ENCODE data around the gene PPP4R3A. TPM values are rescaled to one million over a fixed set of nuclear protein-coding genes. Genes with fewer than 3 reads are reported as not detected.
"Not testable (repeated sequence)": the region's sequence is repeated elsewhere in the genome, so short reads cannot be mapped to it uniquely, and the experiment has no call there.

Gene PPP4R3A
- polyA plus RNA-seq, 1 donor (not counting 4 experiments of a cell fraction or from before 2014, with no cell fraction given): 53.8 TPM

GRCh38 chr14:91410771-91411536 is 99.2 kb downstream of the PPP4R3A start:
- H3K4me3 ChIP-seq (ENCODE audit: control insufficient read depth in 2 of 3, extremely low read depth in 1 of 3, insufficient read depth in 2 of 3, low read depth in 1 of 3, low read length in 3 of 3): no peak overlapping the region
- no peaks in the 10 kb centered on the region for H3K27me3 ChIP-seq (ENCODE audit: control insufficient read depth, extremely low read depth, insufficient read depth, low read length)
- H3K36me3 ChIP-seq (ENCODE audit: control insufficient read depth in 2 of 2, extremely low read depth in 1 of 2, insufficient read depth in 2 of 2, low read length in 2 of 2): no peaks in the 10 kb centered on the region
- H3K4me2 ChIP-seq (ENCODE audit: control insufficient read depth, extremely low read depth, insufficient read depth, low read depth, low read length): no peak overlapping the region
- H2AFZ ChIP-seq (ENCODE audit: control insufficient read depth, low read length): no peak overlapping the region
- no peak for FAIRE-seq
- peaks cover 4% of the 10 kb centered on the region for H3K4me1 ChIP-seq (ENCODE audit: control insufficient read depth, extremely low read depth, insufficient read depth, low read length)
- no peaks in the 10 kb centered on the region for H4K20me1 ChIP-seq (ENCODE audit: control insufficient read depth, extremely low read depth, insufficient read depth, low read length)
- H3K9ac ChIP-seq (ENCODE audit: control insufficient read depth, extremely low read depth, insufficient read depth, low read length): no peak overlapping the region
- no peaks in the 10 kb centered on the region for H3K9me3 ChIP-seq (ENCODE audit: control insufficient read depth, low read depth, low read length)
- H3K79me2 ChIP-seq (ENCODE audit: control insufficient read depth, insufficient read depth, low read length): no peaks in the 10 kb centered on the region
- H3K9me1 ChIP-seq (ENCODE audit: control insufficient read depth, extremely low read depth, insufficient read depth, low read length): no peaks in the 10 kb centered on the region
- TF ChIP-seq CTCF (optimal IDR thresholded peaks at IDR 0.05 in 1 of 3, IDR thresholded peaks at IDR 0.05 in 1 of 3, conservative IDR thresholded peaks at IDR 0.05 in 1 of 3; ENCODE audit: extremely low read depth in 1 of 3, insufficient read depth in 2 of 3, low read length in 3 of 3) (no peak), EZH2 (IDR thresholded peaks at IDR 0.05; ENCODE audit: low read length) (no peak)
- H3K27ac ChIP-seq (ENCODE audit: control insufficient read depth, insufficient read depth, low read length): no peak overlapping the region
- DNase-seq (ENCODE audit: low read depth, low spot score): no peak
- dilution Hi-C loops (cut with MboI; ENCODE audit: extremely low pct_ligation_motif_present, low sequenced_read_pairs): no loop called here

GRCh38 chr14:91409928-91410718 is 100.0 kb downstream of the PPP4R3A start:
- FAIRE-seq: no peak
- H3K79me2 ChIP-seq (ENCODE audit: control insufficient read depth, insufficient read depth, low read length): no peaks in the 10 kb centered on the region
- H4K20me1 ChIP-seq (ENCODE audit: control insufficient read depth, extremely low read depth, insufficient read depth, low read length): no peaks in the 10 kb centered on the region
- dilution Hi-C loops (cut with MboI; ENCODE audit: extremely low pct_ligation_motif_present, low sequenced_read_pairs): no loop called here
- TF ChIP-seq CTCF (optimal IDR thresholded peaks at IDR 0.05 in 1 of 3, IDR thresholded peaks at IDR 0.05 in 1 of 3, conservative IDR thresholded peaks at IDR 0.05 in 1 of 3; ENCODE audit: extremely low read depth in 1 of 3, insufficient read depth in 2 of 3, low read length in 3 of 3) (no peak), EZH2 (IDR thresholded peaks at IDR 0.05; ENCODE audit: low read length) (no peak)
- H3K4me3 ChIP-seq (ENCODE audit: control insufficient read depth in 2 of 3, extremely low read depth in 1 of 3, insufficient read depth in 2 of 3, low read depth in 1 of 3, low read length in 3 of 3): no peak overlapping the region
- DNase-seq (ENCODE audit: low read depth, low spot score): no peak
- no peak overlapping the region for H3K27ac ChIP-seq (ENCODE audit: control insufficient read depth, insufficient read depth, low read length)
- no peaks in the 10 kb centered on the region for H3K9me3 ChIP-seq (ENCODE audit: control insufficient read depth, low read depth, low read length)
- H3K27me3 ChIP-seq (ENCODE audit: control insufficient read depth, extremely low read depth, insufficient read depth, low read length): no peaks in the 10 kb centered on the region
- no peaks in the 10 kb centered on the region for H3K9me1 ChIP-seq (ENCODE audit: control insufficient read depth, extremely low read depth, insufficient read depth, low read length)
- no peak overlapping the region for H2AFZ ChIP-seq (ENCODE audit: control insufficient read depth, low read length)
- no peaks in the 10 kb centered on the region for H3K4me1 ChIP-seq (ENCODE audit: control insufficient read depth, extremely low read depth, insufficient read depth, low read length)
- no peak overlapping the region for H3K9ac ChIP-seq (ENCODE audit: control insufficient read depth, extremely low read depth, insufficient read depth, low read length)
- no peaks in the 10 kb centered on the region for H3K36me3 ChIP-seq (ENCODE audit: control insufficient read depth in 2 of 2, extremely low read depth in 1 of 2, insufficient read depth in 2 of 2, low read length in 2 of 2)
- no peak overlapping the region for H3K4me2 ChIP-seq (ENCODE audit: control insufficient read depth, extremely low read depth, insufficient read depth, low read depth, low read length)

DNA sequence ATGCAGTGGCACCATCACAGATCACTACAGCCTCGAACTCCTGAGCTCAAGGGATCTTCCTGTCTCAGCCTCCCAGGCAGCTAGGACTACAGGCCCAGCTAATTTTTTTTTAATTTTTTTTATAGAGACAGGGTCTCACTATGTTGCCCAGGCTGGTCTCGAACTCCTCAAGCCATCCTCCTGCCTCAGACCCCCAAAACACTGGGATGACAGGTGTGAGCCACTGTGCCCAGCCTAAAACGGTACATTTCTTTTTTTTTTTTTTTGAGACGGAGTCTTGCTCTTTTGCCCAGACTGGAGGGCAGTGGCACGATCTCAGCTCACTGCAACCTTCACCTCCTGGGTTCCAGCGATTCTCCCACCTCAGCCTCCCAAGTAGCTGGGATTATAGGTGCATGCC is 100.9 kb downstream of the PPP4R3A start:
- H2AFZ ChIP-seq (ENCODE audit: control insufficient read depth, low read length); H3K36me3 ChIP-seq (ENCODE audit: control insufficient read depth in 2 of 2, extremely low read depth in 1 of 2, insufficient read depth in 2 of 2, low read length in 2 of 2); H3K27me3 ChIP-seq (ENCODE audit: control insufficient read depth, extremely low read depth, insufficient read depth, low read length); H3K9me1 ChIP-seq (ENCODE audit: control insufficient read depth, extremely low read depth, insufficient read depth, low read length); H3K4me1 ChIP-seq (ENCODE audit: control insufficient read depth, extremely low read depth, insufficient read depth, low read length); DNase-seq (ENCODE audit: low read depth, low spot score); H4K20me1 ChIP-seq (ENCODE audit: control insufficient read depth, extremely low read depth, insufficient read depth, low read length); H3K4me2 ChIP-seq (ENCODE audit: control insufficient read depth, extremely low read depth, insufficient read depth, low read depth, low read length); FAIRE-seq; H3K9me3 ChIP-seq (ENCODE audit: control insufficient read depth, low read depth, low read length); H3K9ac ChIP-seq (ENCODE audit: control insufficient read depth, extremely low read depth, insufficient read depth, low read length); H3K79me2 ChIP-seq (ENCODE audit: control insufficient read depth, insufficient read depth, low read length); dilution Hi-C loops (cut with MboI; ENCODE audit: extremely low pct_ligation_motif_present, low sequenced_read_pairs); H3K27ac ChIP-seq (ENCODE audit: control insufficient read depth, insufficient read depth, low read length); H3K4me3 ChIP-seq (ENCODE audit: control insufficient read depth in 2 of 3, extremely low read depth in 1 of 3, insufficient read depth in 2 of 3, low read depth in 1 of 3, low read length in 3 of 3): not testable (repeated sequence)

Data from keratinocyte (primary cell).